MCF 10A (cell line): ENCODE results near the gene KANSL2. TPM values are rescaled to one million over a fixed set of nuclear protein-coding genes. Genes with fewer than 3 reads are reported as not detected.
"Not testable (repeated sequence)": the region's sequence is repeated elsewhere in the genome, so short reads cannot be mapped to it uniquely, and the experiment has no call there.

ENCODE experiments used
- BruUV-seq: library from RNA; stranded (reverse); fragments of 400-500 nt; replicated peaks from 2 replicates; lab custom pipeline; 2021; lab: Mats Ljungman, UMichigan
- CTCF ChIA-PET: fragments of 300-600 bp; sonication (Branson Sonifier 250); formaldehyde crosslinking; extraction: SDS; loops from one replicate; lab custom pipeline; 2021; ENCODE audit warnings: antibody characterized with exemption, inconsistent platforms; lab: Yijun Ruan, JAX
- POLR2A ChIA-PET: fragments of 300-600, 350-650 bp; sonication (Branson Sonifier 250); formaldehyde crosslinking; extraction: SDS; loops from one replicate; lab custom pipeline; 2020; ENCODE audit warnings: antibody characterized with exemption, inconsistent platforms; lab: Yijun Ruan, JAX
- DNase-seq: peaks from one replicate; pipeline ENCODE4 v3.0.0-alpha.2; 2018; ENCODE audit not compliant: unreplicated experiment
- H3K27ac Mint-ChIP-seq: one replicate; pipeline ENCODE4 v1.8.0; 2022; ENCODE audit warnings: mild to moderate bottlenecking, low read depth, mixed read lengths; ENCODE audit not compliant: unreplicated experiment
- H3K27me3 Mint-ChIP-seq: one replicate; pipeline ENCODE4 v1.8.0; 2022; ENCODE audit warnings: mixed read lengths; ENCODE audit not compliant: insufficient read depth, unreplicated experiment
- H3K36me3 Mint-ChIP-seq: one replicate; pipeline ENCODE4 v1.8.0; 2022; ENCODE audit warnings: mild to moderate bottlenecking, moderate library complexity, mixed read lengths; ENCODE audit not compliant: insufficient read depth, unreplicated experiment
- H3K4me1 Mint-ChIP-seq: one replicate; pipeline ENCODE4 v1.8.0; 2022; ENCODE audit warnings: mixed read lengths; ENCODE audit not compliant: insufficient read depth, unreplicated experiment
- H3K4me3 Mint-ChIP-seq: one replicate; pipeline ENCODE4 v1.8.0; 2022; ENCODE audit warnings: mild to moderate bottlenecking, moderate library complexity, mixed read lengths; ENCODE audit not compliant: unreplicated experiment
- H3K9me3 Mint-ChIP-seq: one replicate; pipeline ENCODE4 v1.8.0; 2022; ENCODE audit warnings: mixed read lengths; ENCODE audit not compliant: unreplicated experiment
- intact Hi-C: fragments of 100-400 bp; cut with micrococcal nuclease; formaldehyde crosslinking; loops from 2 replicates; pipeline ENCODE4 v1.14.1; 2022
- total RNA-seq: library from RNA; stranded (reverse); gene quantifications from 2 replicates; pipeline ENCODE4 v1.2.3, GENCODE V29; 2022
- TF ChIP-seq, protein P1 (sequence below): fragments of 200-600 bp; IDR thresholded peaks from one replicate; pipeline ENCODE4 v1.8.0; 2022; ENCODE audit warnings: antibody characterized with exemption, mild to moderate bottlenecking; ENCODE audit not compliant: unreplicated experiment

Gene KANSL2
- total RNA-seq, 1 experiment from 2014 or later = 44.2 TPM

DNA sequence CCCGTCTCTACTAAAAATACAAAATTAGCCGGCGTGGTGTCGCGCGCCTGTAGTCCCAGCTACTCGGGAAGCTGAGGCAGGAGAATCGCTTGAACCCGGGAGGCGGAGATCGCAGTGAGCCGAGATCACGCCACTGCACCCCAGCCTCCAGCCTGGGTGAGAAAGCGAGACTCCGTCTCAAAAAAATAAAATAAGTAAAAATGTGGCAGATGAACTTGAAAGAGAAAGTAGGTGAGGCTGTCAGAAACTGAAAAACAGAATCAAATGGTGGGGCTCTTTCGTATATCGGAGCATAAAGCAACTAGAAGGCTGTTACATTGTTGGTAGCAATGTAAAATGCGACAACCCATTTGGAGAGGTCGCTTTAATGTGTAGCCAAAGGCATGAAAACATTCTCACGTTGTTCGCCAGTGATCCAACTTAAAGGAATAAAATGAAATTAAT, 35.2 kb upstream of the KANSL2 start:
- BruUV-seq = TSS peak; percentile 94
- POLR2A ChIA-PET = interaction anchor here (0.9 to 1.4 kb wide), 4 partner anchors 9 to 78 kb away, joined by 3 to 4 read pairs (median 4); a partner anchor contains a TSS
- TF ChIP-seq, protein P1, sequence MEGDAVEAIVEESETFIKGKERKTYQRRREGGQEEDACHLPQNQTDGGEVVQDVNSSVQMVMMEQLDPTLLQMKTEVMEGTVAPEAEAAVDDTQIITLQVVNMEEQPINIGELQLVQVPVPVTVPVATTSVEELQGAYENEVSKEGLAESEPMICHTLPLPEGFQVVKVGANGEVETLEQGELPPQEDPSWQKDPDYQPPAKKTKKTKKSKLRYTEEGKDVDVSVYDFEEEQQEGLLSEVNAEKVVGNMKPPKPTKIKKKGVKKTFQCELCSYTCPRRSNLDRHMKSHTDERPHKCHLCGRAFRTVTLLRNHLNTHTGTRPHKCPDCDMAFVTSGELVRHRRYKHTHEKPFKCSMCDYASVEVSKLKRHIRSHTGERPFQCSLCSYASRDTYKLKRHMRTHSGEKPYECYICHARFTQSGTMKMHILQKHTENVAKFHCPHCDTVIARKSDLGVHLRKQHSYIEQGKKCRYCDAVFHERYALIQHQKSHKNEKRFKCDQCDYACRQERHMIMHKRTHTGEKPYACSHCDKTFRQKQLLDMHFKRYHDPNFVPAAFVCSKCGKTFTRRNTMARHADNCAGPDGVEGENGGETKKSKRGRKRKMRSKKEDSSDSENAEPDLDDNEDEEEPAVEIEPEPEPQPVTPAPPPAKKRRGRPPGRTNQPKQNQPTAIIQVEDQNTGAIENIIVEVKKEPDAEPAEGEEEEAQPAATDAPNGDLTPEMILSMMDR = no peak
- no peaks in the 10 kb centered on the region for H3K27me3 Mint-ChIP-seq
- CTCF ChIA-PET = interaction anchor here (1.0 kb wide), 1 partner anchor 25 kb away, joined by 4 read pairs; no protein-coding TSS in a partner anchor
- H3K4me1 Mint-ChIP-seq = peaks cover 14% of the 10 kb centered on the region
- peak; percentile 17 for DNase-seq
- peak overlapping the region; percentile 99 for H3K27ac Mint-ChIP-seq
- H3K4me3 Mint-ChIP-seq = peak overlapping the region; percentile 92
- intact Hi-C loops = no loop called here
- H3K36me3 Mint-ChIP-seq = peaks cover 42% of the 10 kb centered on the region
- H3K9me3 Mint-ChIP-seq = peaks cover 18% of the 10 kb centered on the region

GRCh38 chr12:48716493-48717251, 34.6 kb upstream of the KANSL2 start, which contains the start of gene CCNT1:
Gene CCNT1, minus strand, starts transcription at chr12:48716707. Its CDS starts 32 bp downstream, at chr12:48716675.
- BruUV-seq = no TSS peak
- TF ChIP-seq, protein P1 = no peak
- Mint-ChIP-seq H3K9me3 (peaks cover 18% of the 10 kb centered on the region), H3K4me1 (peaks cover 14% of the 10 kb centered on the region), H3K4me3 (peak within 1 kb of the TSS; percentile 92), H3K27me3 (no peaks in the 10 kb centered on the region), H3K36me3 (peaks cover 48% of the 10 kb centered on the region), H3K27ac (peak within 1 kb of the TSS; percentile 99)
- POLR2A ChIA-PET = interaction anchor here (0.6 to 3.2 kb wide), 15 partner anchors 10 to 472 kb away, joined by 3 to 29 read pairs (median 4); partner anchors contain the start of genes ADCY6, KANSL2 and TUBA1B
- intact Hi-C loops = no loop called here
- CTCF ChIA-PET = interaction anchor here (0.5 to 1.1 kb wide), 4 partner anchors 19 to 546 kb away, joined by 3 to 4 read pairs (median 4); no protein-coding TSS in a partner anchor
- peak; percentile 100 for DNase-seq

DNA sequence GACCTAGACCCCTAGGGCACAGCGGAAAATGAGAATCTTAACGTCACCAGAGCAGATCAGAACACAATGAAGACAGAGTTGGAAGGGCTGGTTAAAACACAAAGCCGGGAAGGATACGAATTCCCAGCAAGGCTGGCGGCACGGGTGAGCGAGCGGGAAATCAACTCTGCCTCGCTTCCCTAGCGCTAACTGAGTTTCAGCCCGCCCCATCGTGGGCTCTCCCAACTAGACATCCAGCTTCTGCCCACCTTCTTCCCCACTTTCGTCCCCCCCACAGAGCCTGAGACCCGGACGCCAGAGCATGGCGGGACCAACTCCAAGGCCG, 34.1 kb upstream of the KANSL2 start:
- Mint-ChIP-seq H3K4me3 (peak overlapping the region; percentile 92), H3K9me3 (peaks cover 16% of the 10 kb centered on the region), H3K27me3 (no peaks in the 10 kb centered on the region), H3K4me1 (peaks cover 14% of the 10 kb centered on the region), H3K27ac (peak overlapping the region; percentile 99), H3K36me3 (peaks cover 54% of the 10 kb centered on the region)
- no peak for DNase-seq
- ChIA-PET CTCF (interaction anchor here (0.6 to 1.1 kb wide), 3 partner anchors 19 to 99 kb away, joined by 3 to 4 read pairs (median 3); no protein-coding TSS in a partner anchor), POLR2A (interaction anchor here (0.6 to 3.2 kb wide), 14 partner anchors 10 to 472 kb away, joined by 3 to 29 read pairs (median 5); partner anchors contain the start of genes ADCY6, DDX23, KANSL2 and TUBA1B)
- TF ChIP-seq, protein P1 = no peak
- BruUV-seq = TSS peak; percentile 66
- intact Hi-C loops = no loop called here

DNA sequence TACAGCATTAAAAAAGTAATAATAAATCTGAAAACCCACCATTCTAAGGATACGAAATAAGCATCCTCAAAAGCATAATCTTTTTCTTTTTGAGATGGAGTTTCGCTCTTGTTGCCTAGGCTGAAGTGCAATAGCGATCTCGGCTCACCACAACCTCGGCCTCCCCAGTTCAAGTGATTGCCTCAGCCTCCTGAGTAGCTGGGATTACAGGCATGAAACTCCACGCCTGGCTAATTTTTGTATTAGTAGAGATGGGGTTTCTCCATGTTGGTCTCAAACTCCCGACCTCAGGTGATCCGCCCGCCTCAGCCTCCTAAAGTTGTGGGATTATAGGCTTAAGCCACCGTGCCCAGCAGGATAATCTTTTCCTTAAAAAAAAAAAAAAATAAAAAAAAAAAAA, 30.2 kb upstream of the KANSL2 start:
- H3K9me3 Mint-ChIP-seq = no peaks in the 10 kb centered on the region

DNA sequence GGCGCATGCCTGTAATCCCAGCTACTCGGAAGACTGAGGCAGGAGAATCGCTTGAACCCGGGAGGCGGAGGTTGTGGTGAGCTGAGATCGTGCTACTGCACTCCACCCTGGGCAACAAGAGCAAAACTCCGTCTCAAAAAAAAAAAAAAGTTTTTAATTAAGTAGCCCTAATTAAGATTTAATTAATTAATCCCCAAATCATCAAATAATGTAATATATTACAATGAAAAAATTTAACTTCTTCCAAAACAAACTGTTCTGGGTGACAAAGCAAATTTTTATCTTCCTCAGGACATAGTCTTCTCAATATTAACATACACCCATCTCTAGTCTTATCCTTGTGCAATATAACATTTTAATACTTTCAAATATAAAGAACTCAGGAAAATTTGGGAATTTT, 16.8 kb upstream of the KANSL2 start:
- DNase-seq, H3K27me3 Mint-ChIP-seq, H3K27ac Mint-ChIP-seq, H3K9me3 Mint-ChIP-seq, H3K4me1 Mint-ChIP-seq, H3K4me3 Mint-ChIP-seq, intact Hi-C loops: not testable (repeated sequence)
- H3K36me3 Mint-ChIP-seq = peaks cover 94% of the 10 kb centered on the region
- ChIA-PET CTCF (interaction anchor here (0.6 kb wide), 1 partner anchor 11 kb away, joined by 3 read pairs; no protein-coding TSS in a partner anchor), POLR2A (interaction anchor here (0.6 kb wide), 1 partner anchor 150 kb away, joined by 3 read pairs; no protein-coding TSS in a partner anchor)
- BruUV-seq = TSS peak; percentile 10

More for the DNA sequence above, 30.2 kb upstream of the KANSL2 start:
- Mint-ChIP-seq H3K4me3 (no peak overlapping the region), H3K4me1 (peaks cover 14% of the 10 kb centered on the region), H3K27ac (no peak overlapping the region), H3K36me3 (peaks cover 78% of the 10 kb centered on the region), H3K27me3 (no peaks in the 10 kb centered on the region)
- no TSS peak for BruUV-seq
- intact Hi-C loops = no loop called here
- ChIA-PET CTCF (interaction anchor here (0.5 kb wide), 1 partner anchor 118 kb away, joined by 3 read pairs; no protein-coding TSS in a partner anchor), POLR2A (interaction anchor here (1.6 kb wide), 1 partner anchor 30 kb away, joined by 4 read pairs; the partner anchor contains the start of gene KANSL2)
- DNase-seq = no peak
- TF ChIP-seq, protein P1 = no peak
